Measurements from ENCODE around the gene SUCLG2. TPM values are rescaled to one million over a fixed set of nuclear protein-coding genes. Genes with fewer than 3 reads are reported as not detected.

The SUCLG2 gene
- total RNA-seq, 1 experiment from 2014 or later, result 38.5 TPM

- Histone ChIP-seq H3K23me2 (ENCODE audit: insufficient read length, low read depth, low read length, poor library complexity, severe bottlenecking) (no peaks in the 10 kb centered on the region), H3K79me2 (ENCODE audit: insufficient read depth, low read length) (no peaks in the 10 kb centered on the region), H3K56ac (ENCODE audit: insufficient read length, low read depth, low read length) (no peak overlapping the region), H3K4ac (ENCODE audit: low read depth, low read length) (no peak overlapping the region), H2BK120ac (ENCODE audit: low read depth, low read length, poor library complexity, severe bottlenecking) (no peak overlapping the region), H4K8ac (replicated peaks; ENCODE audit: insufficient read length, low read depth, low read length) (no peak overlapping the region), H3K23ac (ENCODE audit: insufficient read length, low read depth, low read length) (no peak overlapping the region), H2AFZ (ENCODE audit: low read length) (no peak overlapping the region), H2BK20ac (ENCODE audit: low read depth, low read length, poor library complexity, severe bottlenecking) (no peak overlapping the region), H2AK5ac (ENCODE audit: insufficient read length, low read length) (no peak overlapping the region), H3K14ac (ENCODE audit: insufficient read depth, low read length) (no peak overlapping the region), H3T11ph (ENCODE audit: low read length) (no peak overlapping the region), H3K18ac (ENCODE audit: insufficient read length, low read depth, low read length) (no peak overlapping the region), H4K91ac (ENCODE audit: insufficient read length, low read depth, low read length) (no peak overlapping the region), H2BK15ac (ENCODE audit: low read depth, low read length) (no peak overlapping the region), H4K5ac (ENCODE audit: insufficient read length, low read depth, low read length) (no peak overlapping the region), H3K9ac (ENCODE audit: extremely low read depth, insufficient read length, low read length) (no peak overlapping the region), H2BK5ac (ENCODE audit: insufficient read length, low read length) (no peak overlapping the region), H3K27ac (ENCODE audit: insufficient read length, low read depth, low read length) (no peak overlapping the region), H3K79me1 (ENCODE audit: insufficient read depth, low read depth, low read length, poor library complexity, severe bottlenecking) (no peaks in the 10 kb centered on the region), H3K9me3 (ENCODE audit: control insufficient read depth, low read depth, low read length) (no peaks in the 10 kb centered on the region), H3K27me3 (ENCODE audit: insufficient read depth, low read length) (no peaks in the 10 kb centered on the region), H3K4me1 (ENCODE audit: insufficient read depth, low read length) (no peaks in the 10 kb centered on the region), H2BK12ac (ENCODE audit: insufficient read length, low read depth, low read length) (no peak overlapping the region), H3K4me2 (ENCODE audit: insufficient read depth, insufficient read length, low read length) (no peak overlapping the region), H4K20me1 (ENCODE audit: control insufficient read depth, insufficient read depth, insufficient read length) (no peaks in the 10 kb centered on the region)
- no peaks in the 10 kb centered on the region; a peak in 2 of 5 replicates for H3K9me3 Mint-ChIP-seq
- H3K4me3 Mint-ChIP-seq, result no peak overlapping the region
- H3K27me3 Mint-ChIP-seq (ENCODE audit: low read depth), result no peaks in the 10 kb centered on the region
- no peaks in the 10 kb centered on the region for H3K4me1 Mint-ChIP-seq
- DNase-seq, result no peak
- peak; percentile 40; the same call in 2 of the 3 replicates for TF ChIP-seq CTCF (conservative IDR thresholded peaks at IDR 0.05)
- no CpG with 5 or more reads among the region's 1 CpG for WGBS (ENCODE audit: extremely low coverage, insufficient read length, low lambda C conversion rate)
- H3K36me3 Mint-ChIP-seq (ENCODE audit: insufficient read depth in 1 of 3, low read depth in 3 of 3), result peaks cover 0 to 5% (median 0%) of the 10 kb centered on the region in 3 experiments; a peak in 2 of 7 replicates
- no peak overlapping the region for H3K27ac Mint-ChIP-seq
These were observed 237.7 kb downstream of the SUCLG2 start for GRCh38 chr3:67416703-67417102.

All from H9 (cell line).